ENCODE data around the gene MIA2. TPM values are rescaled to one million over a fixed set of nuclear protein-coding genes. Genes with fewer than 3 reads are reported as not detected.

The MIA2 gene
- total and polyA plus RNA-seq, 2 donors from 2014 or later, result 63.2 to 65.6 TPM

- TF ChIP-seq CTCF (IDR thresholded peaks at IDR 0.05; ENCODE audit: borderline replicate concordance, extremely low read depth, insufficient read depth), result no peak
- intact Hi-C loops (cut with DNase I), result no loop called here
- no peaks in the 10 kb centered on the region for H3K9me3 ChIP-seq (ENCODE audit: control insufficient read depth in 2 of 3, insufficient read depth in 1 of 3, low read length in 3 of 3)
- no peak overlapping the region for H3K27ac ChIP-seq (ENCODE audit: low read depth in 2 of 2, low read length in 2 of 2)
- H3K4me3 ChIP-seq (ENCODE audit: low read length in 3 of 3), result no peak overlapping the region
- no peaks in the 10 kb centered on the region for H3K4me1 ChIP-seq (ENCODE audit: control insufficient read depth in 2 of 3, insufficient read depth in 2 of 3, low read depth in 1 of 3, low read length in 3 of 3)
- FAIRE-seq (no peak), DNase-seq (no peak)
- H3K36me3 ChIP-seq (ENCODE audit: control insufficient read depth in 2 of 3, insufficient read depth in 3 of 3, low read length in 3 of 3), result peaks cover 0 to 8% (median 4%) of the 10 kb centered on the region in 3 donors
- no peaks in the 10 kb centered on the region for H3K27me3 ChIP-seq (ENCODE audit: control insufficient read depth, insufficient read depth, low read length)
- no peak overlapping the region for H3K9ac ChIP-seq (ENCODE audit: low read length in 3 of 3)
Observed at GRCh38 chr14:39310051-39310450, 76.3 kb downstream of the MIA2 start.

GRCh38 chr14:39315859-39316444 lies 82.2 kb downstream of the MIA2 start:
- Histone ChIP-seq H3K4me3 (ENCODE audit: low read length in 3 of 3) (no peak overlapping the region), H3K4me1 (ENCODE audit: control insufficient read depth in 2 of 3, insufficient read depth in 2 of 3, low read depth in 1 of 3, low read length in 3 of 3) (peaks cover 0 to 12% (median 3%) of the 10 kb centered on the region in 3 donors), H3K36me3 (ENCODE audit: control insufficient read depth in 2 of 3, insufficient read depth in 3 of 3, low read length in 3 of 3) (peaks cover 0 to 6% (median 5%) of the 10 kb centered on the region in 3 donors), H3K27me3 (ENCODE audit: control insufficient read depth, insufficient read depth, low read length) (no peaks in the 10 kb centered on the region), H3K27ac (ENCODE audit: low read depth in 2 of 2, low read length in 2 of 2) (no peak overlapping the region), H3K9me3 (ENCODE audit: control insufficient read depth in 2 of 3, insufficient read depth in 1 of 3, low read length in 3 of 3) (no peaks in the 10 kb centered on the region), H3K9ac (ENCODE audit: low read length in 3 of 3) (no peak overlapping the region)
- TF ChIP-seq CTCF (IDR thresholded peaks at IDR 0.05; ENCODE audit: borderline replicate concordance, extremely low read depth, insufficient read depth), result no peak
- no peak for FAIRE-seq
- no peak for DNase-seq
- intact Hi-C loops (cut with DNase I), result no loop called here

- Histone ChIP-seq H3K4me1 (ENCODE audit: control insufficient read depth in 2 of 3, insufficient read depth in 2 of 3, low read depth in 1 of 3, low read length in 3 of 3) (peaks cover 0 to 12% (median 3%) of the 10 kb centered on the region in 3 donors), H3K9ac (ENCODE audit: low read length in 3 of 3) (no peak overlapping the region)
- no peak for DNase-seq
Observed at GRCh38 chr14:39316830-39317553, 83.3 kb downstream of the MIA2 start.

More at GRCh38 chr14:39316830-39317553, 83.3 kb downstream of the MIA2 start:
- H3K27me3 ChIP-seq (ENCODE audit: control insufficient read depth, insufficient read depth, low read length), result no peaks in the 10 kb centered on the region
- H3K27ac ChIP-seq (ENCODE audit: low read depth in 2 of 2, low read length in 2 of 2), result peak overlapping the region in 1 of 2 donors; percentile 8
- H3K9me3 ChIP-seq (ENCODE audit: control insufficient read depth in 2 of 3, insufficient read depth in 1 of 3, low read length in 3 of 3), result no peaks in the 10 kb centered on the region
- intact Hi-C loops (cut with DNase I), result no loop called here
- no peak overlapping the region for H3K4me3 ChIP-seq (ENCODE audit: low read length in 3 of 3)
- TF ChIP-seq CTCF (IDR thresholded peaks at IDR 0.05; ENCODE audit: borderline replicate concordance, extremely low read depth, insufficient read depth), result no peak
- FAIRE-seq, result no peak
- H3K36me3 ChIP-seq (ENCODE audit: control insufficient read depth in 2 of 3, insufficient read depth in 3 of 3, low read length in 3 of 3), result peaks cover 0 to 6% (median 5%) of the 10 kb centered on the region in 3 donors

Data from kidney (tissue), 14 donors.